ENCODE measurements around the gene PLEKHA6. TPM values are rescaled to one million over a fixed set of nuclear protein-coding genes. Genes with fewer than 3 reads are reported as not detected.

PLEKHA6 gene
- total RNA-seq, 4 donors from 2014 or later = 4.3 to 13.2 (median 7.7) TPM

DNA sequence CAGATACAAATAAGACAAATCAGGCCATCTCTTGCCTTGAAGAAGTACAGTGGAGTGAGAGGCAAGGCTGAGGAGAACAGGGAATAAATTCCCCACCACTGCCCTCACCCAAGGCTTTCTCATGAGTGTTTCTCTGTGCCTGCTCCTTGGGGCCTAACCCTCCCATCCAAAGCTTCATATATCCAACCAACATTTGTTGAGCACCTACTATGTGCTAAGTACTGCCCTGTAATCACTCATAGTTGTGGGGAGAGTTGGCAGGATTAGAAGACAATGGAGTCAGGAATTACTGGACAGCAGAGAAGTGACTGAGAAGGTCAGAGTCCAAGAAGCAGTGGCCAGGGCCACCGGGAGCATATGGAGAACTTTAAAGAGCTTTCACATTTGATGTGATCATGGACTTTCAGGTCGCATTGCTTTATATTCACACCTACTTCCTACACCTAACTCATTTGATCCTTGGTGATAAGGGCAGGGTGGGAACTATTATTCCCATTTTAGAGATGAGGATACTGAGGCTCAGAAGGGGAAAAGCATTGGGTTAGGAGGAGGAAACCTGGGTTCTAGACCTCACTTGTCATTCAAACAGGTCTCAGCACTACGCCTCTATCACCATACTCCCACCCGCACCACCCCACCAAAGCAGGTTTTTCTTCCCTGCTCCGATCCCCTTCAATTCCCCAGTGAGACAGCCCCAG is 6.4 kb downstream of the PLEKHA6 start:
- intact Hi-C loops (cut with DNase I; ENCODE audit: low total_unique reads) (no loop called here), in situ Hi-C loops (cut with MboI; ENCODE audit: low sequenced_read_pairs in 4 of 4) (loop anchor here in 2 of 4 donors (25.0 kb wide), 2 partner anchors 141 to 491 kb away; partner anchors contain the start of genes GOLT1A (in 1 of the 2) and SNRPE (in 1 of the 2))
- no peak for ATAC-seq
- no peaks in the 10 kb centered on the region for H3K36me3 ChIP-seq
- no peak overlapping the region for H3K4me3 ChIP-seq
- no peaks in the 10 kb centered on the region for H3K9me3 ChIP-seq
- H3K4me1 ChIP-seq = peaks cover 0 to 9% of the 10 kb centered on the region in 2 donors
- TF ChIP-seq POLR2A (IDR thresholded peaks at IDR 0.05) = no peak
- TF ChIP-seq, protein P1, sequence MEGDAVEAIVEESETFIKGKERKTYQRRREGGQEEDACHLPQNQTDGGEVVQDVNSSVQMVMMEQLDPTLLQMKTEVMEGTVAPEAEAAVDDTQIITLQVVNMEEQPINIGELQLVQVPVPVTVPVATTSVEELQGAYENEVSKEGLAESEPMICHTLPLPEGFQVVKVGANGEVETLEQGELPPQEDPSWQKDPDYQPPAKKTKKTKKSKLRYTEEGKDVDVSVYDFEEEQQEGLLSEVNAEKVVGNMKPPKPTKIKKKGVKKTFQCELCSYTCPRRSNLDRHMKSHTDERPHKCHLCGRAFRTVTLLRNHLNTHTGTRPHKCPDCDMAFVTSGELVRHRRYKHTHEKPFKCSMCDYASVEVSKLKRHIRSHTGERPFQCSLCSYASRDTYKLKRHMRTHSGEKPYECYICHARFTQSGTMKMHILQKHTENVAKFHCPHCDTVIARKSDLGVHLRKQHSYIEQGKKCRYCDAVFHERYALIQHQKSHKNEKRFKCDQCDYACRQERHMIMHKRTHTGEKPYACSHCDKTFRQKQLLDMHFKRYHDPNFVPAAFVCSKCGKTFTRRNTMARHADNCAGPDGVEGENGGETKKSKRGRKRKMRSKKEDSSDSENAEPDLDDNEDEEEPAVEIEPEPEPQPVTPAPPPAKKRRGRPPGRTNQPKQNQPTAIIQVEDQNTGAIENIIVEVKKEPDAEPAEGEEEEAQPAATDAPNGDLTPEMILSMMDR (IDR thresholded peaks at IDR 0.05 in 4 of 5, conservative IDR thresholded peaks at IDR 0.05 in 1 of 5) = no peak
- no peak overlapping the region for H3K27ac ChIP-seq
- DNase-seq = no peak
- H3K27me3 ChIP-seq = peaks cover 0 to 8% (median 2%) of the 10 kb centered on the region in 3 donors

DNA sequence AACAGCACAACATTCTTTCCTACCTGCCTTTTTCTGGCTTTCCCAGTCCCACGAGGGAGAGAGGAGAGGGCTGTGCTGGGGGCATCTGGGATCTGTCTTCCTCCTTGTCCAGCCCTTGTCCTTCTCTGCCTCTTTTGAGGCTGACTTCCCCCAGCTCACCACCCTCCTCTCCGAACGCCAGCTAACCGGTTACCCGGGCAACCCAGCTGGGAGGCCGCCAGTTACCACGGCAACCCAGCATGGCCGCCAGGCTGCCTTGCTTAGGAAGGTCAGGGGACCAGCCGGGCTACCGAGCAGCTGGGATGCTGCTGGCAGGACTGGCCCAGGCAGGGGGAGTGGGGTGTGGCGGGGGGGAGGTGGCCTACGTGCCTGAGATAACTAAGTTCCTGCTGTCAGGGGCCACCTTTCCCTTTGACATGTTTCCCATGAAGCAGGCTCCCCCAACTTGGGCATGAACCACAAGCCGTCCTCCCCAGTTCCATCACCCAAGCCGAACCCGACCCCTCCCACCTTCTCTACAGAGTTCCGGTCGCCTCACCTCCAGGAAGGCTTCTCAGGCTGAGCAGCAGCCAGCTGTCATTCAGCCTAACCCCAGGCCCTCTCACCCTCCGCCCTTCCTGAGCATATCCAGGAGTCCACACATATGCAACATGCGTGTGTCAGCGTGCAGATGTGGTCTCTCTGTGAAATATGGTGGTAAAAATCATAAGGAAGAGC is 8.7 kb downstream of the PLEKHA6 start:
- no peak for ATAC-seq
- Histone ChIP-seq H3K36me3 (no peaks in the 10 kb centered on the region), H3K9me3 (no peaks in the 10 kb centered on the region), H3K27me3 (peaks cover 0 to 8% (median 0%) of the 10 kb centered on the region in 3 donors), H3K27ac (no peak overlapping the region), H3K4me1 (no peaks in the 10 kb centered on the region), H3K4me3 (no peak overlapping the region)
- intact Hi-C loops (cut with DNase I; ENCODE audit: low total_unique reads) = no loop called here
- peak in 1 of 2 donors; percentile 25 for DNase-seq
- TF ChIP-seq, protein P1 (IDR thresholded peaks at IDR 0.05 in 4 of 5, conservative IDR thresholded peaks at IDR 0.05 in 1 of 5) = no peak
- in situ Hi-C loops (cut with MboI; ENCODE audit: low sequenced_read_pairs in 4 of 4) = loop anchor here in 2 of 4 donors (25.0 kb wide), 2 partner anchors 139 to 489 kb away; partner anchors contain the start of genes GOLT1A (in 1 of the 2) and SNRPE (in 1 of the 2)

DNA sequence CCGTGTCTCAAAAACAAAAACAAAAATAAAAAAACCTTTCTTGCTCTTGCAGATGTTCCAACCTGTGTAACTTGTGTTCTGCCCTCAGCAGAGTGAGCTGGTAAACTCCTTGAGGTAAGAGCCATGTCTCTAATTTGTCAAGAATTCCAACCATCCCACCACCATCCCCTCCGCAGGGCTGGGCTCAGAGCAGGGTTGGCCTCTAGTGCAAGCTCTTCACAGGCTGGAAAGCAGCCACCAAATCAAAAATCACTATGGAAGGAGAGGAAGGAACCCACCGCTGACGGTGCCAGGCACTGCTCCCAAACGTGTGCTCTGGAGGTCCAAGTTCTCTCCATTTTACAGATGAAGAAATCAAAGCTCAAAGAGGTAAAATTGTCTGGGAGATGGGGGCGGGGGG is 9.4 kb downstream of the PLEKHA6 start:
- DNase-seq (no peak), ATAC-seq (no peak)
- Histone ChIP-seq H3K4me1 (no peaks in the 10 kb centered on the region), H3K27me3 (peaks cover 0 to 8% (median 0%) of the 10 kb centered on the region in 3 donors), H3K9me3 (no peaks in the 10 kb centered on the region), H3K4me3 (no peak overlapping the region), H3K27ac (no peak overlapping the region), H3K36me3 (no peaks in the 10 kb centered on the region)
- intact Hi-C loops (cut with DNase I; ENCODE audit: low total_unique reads) = no loop called here
- TF ChIP-seq, protein P1 (IDR thresholded peaks at IDR 0.05 in 4 of 5, conservative IDR thresholded peaks at IDR 0.05 in 1 of 5) = no peak
- no peak for TF ChIP-seq POLR2A (IDR thresholded peaks at IDR 0.05)
- in situ Hi-C loops (cut with MboI; ENCODE audit: low sequenced_read_pairs in 4 of 4) = loop anchor here in 2 of 4 donors (25.0 kb wide), 2 partner anchors 138 to 488 kb away; partner anchors contain the start of genes GOLT1A (in 1 of the 2) and SNRPE (in 1 of the 2)

DNA sequence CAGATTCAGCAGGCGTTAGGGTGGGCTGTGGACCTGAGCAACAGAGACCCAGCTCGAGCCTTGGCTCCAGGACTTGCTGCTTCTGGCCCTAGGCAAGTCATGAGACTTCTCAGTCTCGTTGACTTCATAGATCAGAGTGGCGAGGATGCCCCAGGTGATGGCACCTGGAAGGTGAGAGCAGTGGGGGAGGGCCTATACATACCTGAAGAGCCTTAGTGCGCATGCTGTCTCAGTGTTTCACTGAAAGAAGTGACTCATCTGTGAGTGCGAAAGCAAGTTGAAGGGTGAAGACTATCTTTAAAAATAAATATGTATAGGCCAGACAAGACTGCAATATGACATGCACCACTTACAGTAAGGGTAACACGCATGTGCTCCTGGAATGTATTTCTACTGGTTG is 10.1 kb downstream of the PLEKHA6 start:
- Histone ChIP-seq H3K9me3 (no peaks in the 10 kb centered on the region), H3K27ac (no peak overlapping the region), H3K36me3 (no peaks in the 10 kb centered on the region), H3K4me1 (no peaks in the 10 kb centered on the region), H3K4me3 (no peak overlapping the region), H3K27me3 (peaks cover 0 to 8% (median 0%) of the 10 kb centered on the region in 3 donors)
- intact Hi-C loops (cut with DNase I; ENCODE audit: low total_unique reads) (no loop called here), in situ Hi-C loops (cut with MboI; ENCODE audit: low sequenced_read_pairs in 4 of 4) (loop anchor here in 2 of 4 donors (25.0 kb wide), 2 partner anchors 137 to 487 kb away; partner anchors contain the start of genes GOLT1A (in 1 of the 2) and SNRPE (in 1 of the 2))
- no peak for DNase-seq
- no peak for ATAC-seq
- TF ChIP-seq, protein P1 (IDR thresholded peaks at IDR 0.05 in 4 of 5, conservative IDR thresholded peaks at IDR 0.05 in 1 of 5) = no peak
- no peak for TF ChIP-seq POLR2A (IDR thresholded peaks at IDR 0.05)
